GM13977 (cell line): ENCODE results near the gene TMC6.

ENCODE experiments used
- DNase-seq: peaks from one replicate; pipeline ENCODE4 v3.0.0; 2012; ENCODE audit warnings: low spot score
- in situ Hi-C: fragments of 300-500 bp; cut with MboI; formaldehyde crosslinking; loops from one replicate; pipeline ENCODE4 v1.12.0; 2022; ENCODE audit warnings: low sequenced_read_pairs, low pct_unique_long_range_greater_than_20kb, mixed read lengths, inconsistent platforms; ENCODE audit not compliant: unreplicated experiment
- TF ChIP-seq, protein P1 (sequence below): IDR thresholded peaks from 2 replicates; pipeline ENCODE4 v1.5.1; 2012; ENCODE audit warnings: mild to moderate bottlenecking, control low read depth; ENCODE audit not compliant: insufficient read depth; ENCODE audit errors: extremely low read depth, missing control alignments

The TMC6 gene

DNA sequence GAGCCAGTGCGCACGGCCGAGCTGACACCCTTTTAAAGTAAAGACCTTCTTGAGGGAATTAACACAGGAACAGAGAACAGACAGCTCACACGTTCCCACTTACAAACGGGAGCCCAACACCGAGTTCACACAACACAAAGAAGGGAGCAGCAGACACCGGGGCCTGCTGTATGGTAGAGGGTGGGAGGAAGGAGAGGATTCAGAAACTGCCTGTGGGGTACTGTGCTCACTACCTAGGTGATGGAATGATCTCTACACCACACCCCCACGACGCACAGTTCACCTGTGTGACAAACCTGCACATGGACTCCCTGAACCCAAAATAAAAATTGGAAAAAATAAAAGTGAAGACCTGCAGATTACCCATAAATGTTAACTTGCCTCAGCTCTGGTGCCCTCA lies 32.5 kb downstream of the TMC6 start:
- DNase-seq, result no peak
- TF ChIP-seq, protein P1, sequence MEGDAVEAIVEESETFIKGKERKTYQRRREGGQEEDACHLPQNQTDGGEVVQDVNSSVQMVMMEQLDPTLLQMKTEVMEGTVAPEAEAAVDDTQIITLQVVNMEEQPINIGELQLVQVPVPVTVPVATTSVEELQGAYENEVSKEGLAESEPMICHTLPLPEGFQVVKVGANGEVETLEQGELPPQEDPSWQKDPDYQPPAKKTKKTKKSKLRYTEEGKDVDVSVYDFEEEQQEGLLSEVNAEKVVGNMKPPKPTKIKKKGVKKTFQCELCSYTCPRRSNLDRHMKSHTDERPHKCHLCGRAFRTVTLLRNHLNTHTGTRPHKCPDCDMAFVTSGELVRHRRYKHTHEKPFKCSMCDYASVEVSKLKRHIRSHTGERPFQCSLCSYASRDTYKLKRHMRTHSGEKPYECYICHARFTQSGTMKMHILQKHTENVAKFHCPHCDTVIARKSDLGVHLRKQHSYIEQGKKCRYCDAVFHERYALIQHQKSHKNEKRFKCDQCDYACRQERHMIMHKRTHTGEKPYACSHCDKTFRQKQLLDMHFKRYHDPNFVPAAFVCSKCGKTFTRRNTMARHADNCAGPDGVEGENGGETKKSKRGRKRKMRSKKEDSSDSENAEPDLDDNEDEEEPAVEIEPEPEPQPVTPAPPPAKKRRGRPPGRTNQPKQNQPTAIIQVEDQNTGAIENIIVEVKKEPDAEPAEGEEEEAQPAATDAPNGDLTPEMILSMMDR, result no peak
- in situ Hi-C loops, result no loop called here

DNA sequence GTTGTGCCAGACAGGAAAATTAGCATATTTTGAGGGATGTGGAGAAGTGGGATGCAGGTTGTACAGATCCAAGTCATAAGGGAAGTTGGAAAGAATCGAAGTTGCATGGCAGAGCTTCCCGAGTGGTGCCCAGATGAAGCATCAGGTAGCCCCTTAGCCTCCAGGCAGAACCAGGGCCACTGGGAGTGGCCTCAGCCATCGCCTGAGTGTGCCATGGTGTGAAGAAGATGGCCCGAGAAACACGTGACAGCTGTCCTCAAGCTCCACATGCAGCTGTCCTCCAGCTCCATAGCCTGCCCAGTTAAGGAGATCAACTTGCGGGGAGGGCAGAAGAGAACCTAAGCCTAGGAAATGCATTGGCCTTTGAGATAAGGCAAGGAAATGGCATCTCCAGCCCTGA lies 33.5 kb downstream of the TMC6 start:
- in situ Hi-C loops, result no loop called here
- no peak for DNase-seq
- TF ChIP-seq, protein P1, result no peak

DNA sequence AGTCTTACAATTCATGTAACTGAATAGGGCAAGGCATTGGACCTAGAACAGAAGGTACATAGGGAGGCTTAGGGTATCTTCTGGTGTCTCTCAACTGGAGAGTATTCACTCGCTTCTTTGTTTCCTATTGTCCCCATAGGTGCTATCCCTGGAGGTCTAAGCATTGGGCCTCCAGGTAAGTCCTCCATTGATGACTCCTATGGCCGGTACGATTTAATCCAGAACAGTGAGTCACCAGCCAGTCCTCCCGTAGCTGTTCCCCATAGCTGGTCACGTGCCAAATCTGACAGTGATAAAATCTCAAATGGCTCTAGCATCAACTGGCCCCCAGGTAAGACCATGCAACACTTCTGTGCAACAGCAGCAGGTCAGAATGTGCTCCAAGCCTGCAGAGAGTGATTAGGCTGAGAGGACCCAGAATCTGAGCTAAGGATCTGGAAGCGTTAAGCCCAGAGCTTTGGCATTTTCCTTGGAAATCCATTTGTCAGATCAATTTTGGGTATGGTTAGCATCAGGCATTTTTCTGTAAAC lies 35.7 kb downstream of the TMC6 start:
- in situ Hi-C loops, result no loop called here
- DNase-seq, result no peak
- TF ChIP-seq, protein P1, result no peak

DNA sequence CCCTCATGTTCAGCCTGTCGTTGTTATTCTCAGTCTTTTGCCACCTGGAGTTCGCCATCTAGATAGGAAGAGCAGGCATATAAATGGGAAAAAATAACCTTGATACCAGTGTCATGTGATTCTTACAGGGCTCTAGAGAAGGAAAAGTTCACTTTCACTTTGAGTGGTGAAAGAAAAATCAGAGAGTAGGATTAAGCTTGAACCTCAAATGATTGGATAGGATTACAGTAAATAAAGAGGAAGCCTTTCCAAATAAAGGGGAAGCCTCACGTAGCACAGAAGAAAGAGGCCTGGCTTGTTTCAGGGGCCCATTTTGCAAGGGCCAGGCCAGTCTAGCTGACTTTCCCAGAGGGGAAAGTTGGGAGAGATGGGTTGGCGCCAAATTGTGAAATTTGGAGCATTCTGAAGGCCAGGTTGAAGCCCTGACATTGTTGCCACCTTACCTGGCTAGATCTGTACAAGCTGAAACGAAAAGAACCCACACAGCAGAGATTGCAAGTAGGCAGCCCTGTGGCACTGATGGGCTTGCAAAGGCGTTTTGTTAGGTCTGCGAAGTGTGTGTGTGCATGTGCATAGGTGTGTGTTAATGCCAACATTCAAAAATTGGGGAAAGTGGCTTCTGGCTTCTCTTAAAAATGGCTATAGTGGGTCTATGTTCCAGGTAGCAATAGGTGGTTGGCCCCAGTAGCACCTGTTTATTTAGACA lies 38.8 kb downstream of the TMC6 start:
- no peak for DNase-seq
- TF ChIP-seq, protein P1, result no peak
- in situ Hi-C loops, result no loop called here

DNA sequence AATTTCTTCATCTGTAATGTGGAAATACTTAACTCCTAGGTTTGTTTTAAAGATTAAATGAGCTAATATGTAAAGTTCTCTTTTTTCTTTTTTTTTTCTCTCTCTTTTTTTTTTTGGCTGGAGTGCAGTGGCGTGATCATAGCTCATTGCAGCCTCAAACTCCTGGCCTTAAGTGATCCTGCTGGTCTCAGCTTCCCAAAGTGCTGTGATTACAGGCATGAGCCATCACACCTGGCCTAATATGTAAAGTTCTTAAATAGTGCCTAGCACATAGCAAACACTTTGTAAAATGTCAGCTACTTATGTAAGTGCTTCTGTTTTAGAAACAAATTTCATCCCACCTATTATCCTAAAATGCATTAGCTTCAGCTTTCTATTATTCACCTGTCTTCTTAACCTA lies 40.0 kb downstream of the TMC6 start:
- TF ChIP-seq, protein P1, result no peak
- in situ Hi-C loops, result no loop called here
- DNase-seq, result no peak

DNA sequence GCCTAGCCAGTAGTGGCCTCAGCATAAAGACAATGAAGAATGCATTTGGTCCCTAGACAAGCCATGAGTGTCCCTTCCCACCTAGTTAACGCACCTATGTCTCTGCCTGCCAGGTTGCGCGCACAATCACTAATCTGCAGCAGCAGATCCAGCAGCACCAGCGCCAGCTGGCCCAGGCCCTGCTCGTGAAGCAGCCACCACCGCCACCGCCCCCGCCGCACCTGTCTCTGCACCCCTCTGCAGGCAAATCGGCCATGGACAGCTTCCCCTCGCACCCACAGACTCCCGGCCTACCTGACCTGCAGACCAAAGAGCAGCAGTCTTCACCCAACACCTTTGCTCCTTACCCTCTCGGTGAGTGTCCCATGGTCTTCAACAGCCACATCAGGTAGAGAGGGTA lies 41.8 kb downstream of the TMC6 start:
- in situ Hi-C loops, result no loop called here
- no peak for DNase-seq
- TF ChIP-seq, protein P1, result no peak
